Measurements from ENCODE around the gene IPO4. TPM values are rescaled to one million over a fixed set of nuclear protein-coding genes. Genes with fewer than 3 reads are reported as not detected.

Gene IPO4
- total and polyA plus RNA-seq, 7 donors, result 3.0 to 37.1 (median 12.8) TPM

DNA sequence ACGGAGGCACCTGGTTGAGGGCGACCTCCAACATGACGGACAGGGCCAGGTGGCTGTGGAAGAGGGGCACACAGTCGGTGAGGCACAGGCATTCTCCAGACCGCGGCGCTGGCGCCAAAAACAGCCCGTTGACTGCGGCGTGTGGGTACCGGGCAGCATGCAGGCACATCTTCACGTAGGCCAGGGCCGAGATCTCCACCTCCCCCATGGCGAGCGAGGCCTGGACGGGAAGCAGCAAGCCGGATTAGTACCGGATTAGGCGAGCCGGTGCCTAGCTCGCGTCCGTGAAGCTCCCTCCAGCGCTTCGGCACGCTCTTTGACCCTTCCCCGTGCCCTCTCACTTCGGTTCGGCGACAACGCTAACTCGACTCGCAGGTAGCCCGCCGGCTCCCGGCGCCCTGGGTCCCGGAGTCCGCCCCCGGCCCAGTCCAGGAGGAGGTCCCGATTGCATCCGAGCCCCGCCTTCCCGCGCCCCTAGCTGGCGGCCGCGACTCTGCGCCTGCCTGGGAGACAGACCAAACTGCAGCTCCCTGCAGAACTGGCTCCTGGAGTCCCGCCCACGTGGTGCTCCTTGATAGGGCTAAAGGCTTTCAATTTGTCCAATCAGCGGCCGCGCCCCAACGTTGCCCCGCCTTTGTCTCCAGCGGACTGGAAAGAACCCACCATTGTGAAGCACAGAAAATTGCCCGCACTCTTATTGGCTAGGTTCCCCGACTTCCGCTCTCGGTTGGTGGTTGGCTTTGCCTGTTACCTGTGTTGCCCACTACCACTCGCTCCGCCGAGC lies 47.3 kb downstream of the IPO4 start, which contains the start of gene EMC9:
EMC9 (minus strand) TSS at position 495 of the 784 bp plus-strand sequence; CDS start at position 208, 287 bp downstream.
- peak; percentile 100 for DNase-seq
- H3K4me1 ChIP-seq, result peaks cover 0 to 61% (median 51%) of the 10 kb centered on the region in 4 donors
- intact Hi-C loops (cut with DNase I), result loop anchor here (5.0 to 10.0 kb wide), 3 partner anchors 226 to 836 kb away; partner anchors contain the start of genes BCL2L2, NFATC4 and PPP1R3E

DNA sequence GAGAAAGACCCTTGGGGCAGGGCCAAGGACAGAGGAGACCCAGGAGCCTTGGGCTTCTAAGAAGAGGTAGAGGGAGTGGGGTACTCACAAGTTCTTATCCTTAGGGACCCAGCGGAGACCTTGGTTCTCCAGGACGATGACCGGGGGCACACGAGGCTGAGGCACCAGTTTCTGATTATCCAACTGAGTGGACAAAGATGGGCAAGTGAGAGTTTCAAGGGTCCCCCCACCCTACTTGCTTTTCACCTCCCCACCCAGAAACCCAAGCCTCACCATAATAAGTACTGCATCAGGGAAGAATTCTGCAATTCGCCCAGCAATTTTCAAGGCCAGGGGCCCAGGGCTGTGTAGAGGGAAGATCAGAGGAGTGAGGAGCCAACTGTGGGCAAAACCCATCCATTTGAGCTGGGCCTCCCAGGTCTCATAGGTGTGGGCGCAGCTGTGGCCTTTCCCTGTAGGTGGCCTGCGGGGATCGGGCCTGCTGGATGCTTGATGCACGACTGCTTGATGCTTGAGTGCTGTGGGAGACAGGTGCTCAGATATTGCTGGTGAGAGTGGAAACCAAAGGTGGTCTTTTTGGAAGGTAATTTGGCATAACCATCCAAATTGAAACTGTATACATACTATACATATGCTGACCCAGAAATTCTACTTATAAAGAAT lies 49.2 kb downstream of the IPO4 start:
- Histone ChIP-seq H3K9me3 (no peaks in the 10 kb centered on the region), H3K4me3 (no peak overlapping the region), H3K36me3 (peaks cover 14 to 33% (median 17%) of the 10 kb centered on the region in 4 donors), H3K4me1 (peaks cover 0 to 50% (median 42%) of the 10 kb centered on the region in 4 donors), H3K27me3 (no peaks in the 10 kb centered on the region), H3K27ac (peak overlapping the region in 2 of 4 donors; percentile 98)
- intact Hi-C loops (cut with DNase I), result loop anchor here (5.0 kb wide), 1 partner anchor 582 kb away; the partner anchor contains the start of gene THTPA
- 77 to 87% methylated on average over 9 of the region's 9 CpGs for WGBS, 2 donors
- DNase-seq, result no peak
- TF ChIP-seq POLR2A (IDR thresholded peaks at IDR 0.05) (no peak), CTCF (IDR thresholded peaks at IDR 0.05) (no peak), POLR2AphosphoS5 (IDR thresholded peaks at IDR 0.05) (no peak), EP300 (IDR thresholded peaks at IDR 0.05) (no peak)

More for the DNA sequence above, 47.3 kb downstream of the IPO4 start, which contains the start of gene EMC9:
- Histone ChIP-seq H3K36me3 (peaks cover 14 to 33% (median 17%) of the 10 kb centered on the region in 4 donors), H3K9me3 (no peaks in the 10 kb centered on the region), H3K27me3 (no peaks in the 10 kb centered on the region), H3K4me3 (peak within 1 kb of the TSS; percentile 73 to 91 (median 81)), H3K27ac (peak within 1 kb of the TSS; percentile 92 to 98 (median 96))
- TF ChIP-seq CTCF (IDR thresholded peaks at IDR 0.05) (peak; percentile 36 to 75 (median 64)), POLR2AphosphoS5 (IDR thresholded peaks at IDR 0.05) (peak; percentile 83 to 96 (median 93)), EP300 (IDR thresholded peaks at IDR 0.05) (no peak), POLR2A (IDR thresholded peaks at IDR 0.05) (peak; percentile 83 to 88)
- WGBS, 2 donors, result 0 to 1% methylated on average over 65 of the region's 65 CpGs

- intact Hi-C loops (cut with DNase I), result loop anchor here (5.0 kb wide), 1 partner anchor 581 kb away; the partner anchor contains the start of gene THTPA
- no peaks in the 10 kb centered on the region for H3K27me3 ChIP-seq
- H3K9me3 ChIP-seq, result no peaks in the 10 kb centered on the region
- H3K27ac ChIP-seq, result peak overlapping the region in 2 of 4 donors; percentile 4 to 10
- WGBS, 2 donors, result 79 to 86% methylated on average over 13 of the region's 13 CpGs
- peaks cover 0 to 50% (median 41%) of the 10 kb centered on the region in 4 donors for H3K4me1 ChIP-seq
- DNase-seq, result no peak
- peaks cover 14 to 27% (median 17%) of the 10 kb centered on the region in 4 donors for H3K36me3 ChIP-seq
- no peak overlapping the region for H3K4me3 ChIP-seq
- no peak for TF ChIP-seq EP300 (IDR thresholded peaks at IDR 0.05)
- no peak for TF ChIP-seq CTCF (IDR thresholded peaks at IDR 0.05)
- no peak for TF ChIP-seq POLR2A (IDR thresholded peaks at IDR 0.05)
- no peak for TF ChIP-seq POLR2AphosphoS5 (IDR thresholded peaks at IDR 0.05)
These were observed 50.0 kb downstream of the IPO4 start for GRCh38 chr14:24138396-24139271.
